GM18909 (cell line): ENCODE data around the gene GBGT1.
"Not testable (repeated sequence)": the region's sequence is repeated elsewhere in the genome, so short reads cannot be mapped to it uniquely, and the experiment has no call there.

Experiments
- ATAC-seq: cut with Tn5 transposase; IDR thresholded peaks from one replicate; pipeline ENCODE4 v1.9.1; 2021; ENCODE audit warnings: mild to moderate bottlenecking; ENCODE audit not compliant: unreplicated experiment, poor library complexity

Gene GBGT1

GRCh38 chr9:133163504-133164172, at the start of gene GBGT1:
GBGT1 (minus strand) TSS chr9:133163914; CDS start chr9:133162412, 1,502 bp downstream.
- no peak for ATAC-seq

- no peak for ATAC-seq
These were observed 46.9 kb upstream of the GBGT1 start for GRCh38 chr9:133210609-133211008.

- no peak for ATAC-seq
These were observed 46.5 kb upstream of the GBGT1 start for GRCh38 chr9:133210202-133210532.

GRCh38 chr9:133209327-133210201, 45.9 kb upstream of the GBGT1 start:
- ATAC-seq, result not testable (repeated sequence)

GRCh38 chr9:133208880-133209300, 45.2 kb upstream of the GBGT1 start, which contains the start of gene OBP2B:
OBP2B (minus strand) TSS chr9:133209250; CDS start chr9:133209199, 51 bp downstream.
- not testable (repeated sequence) for ATAC-seq

GRCh38 chr9:133208171-133208879, 44.6 kb upstream of the GBGT1 start:
- ATAC-seq, result not testable (repeated sequence)

GRCh38 chr9:133207540-133208170, 43.9 kb upstream of the GBGT1 start:
- ATAC-seq, result no peak

GRCh38 chr9:133207021-133207531, 43.4 kb upstream of the GBGT1 start:
- no peak for ATAC-seq

GRCh38 chr9:133205996-133206931, 42.5 kb upstream of the GBGT1 start:
- ATAC-seq, result no peak

- ATAC-seq, result not testable (repeated sequence)
These were observed 41.8 kb upstream of the GBGT1 start for GRCh38 chr9:133205481-133205887.

GRCh38 chr9:133204993-133205336, 41.3 kb upstream of the GBGT1 start:
- ATAC-seq, result no peak

GRCh38 chr9:133204335-133204992, 40.8 kb upstream of the GBGT1 start:
- ATAC-seq, result no peak

GRCh38 chr9:133203506-133204075, 39.9 kb upstream of the GBGT1 start:
- no peak for ATAC-seq

GRCh38 chr9:133202688-133203453, 39.2 kb upstream of the GBGT1 start:
- ATAC-seq, result no peak

- no peak for ATAC-seq
These were observed 38.4 kb upstream of the GBGT1 start for GRCh38 chr9:133202145-133202513.

GRCh38 chr9:133201424-133202144, 37.9 kb upstream of the GBGT1 start:
- ATAC-seq, result no peak

GRCh38 chr9:133200631-133201030, 36.9 kb upstream of the GBGT1 start:
- ATAC-seq, result no peak
